OCI-LY7 (cell line): ENCODE measurements around the gene MUC15. TPM values are rescaled to one million over a fixed set of nuclear protein-coding genes. Genes with fewer than 3 reads are reported as not detected.
"Not testable (repeated sequence)": the region's sequence is repeated elsewhere in the genome, so short reads cannot be mapped to it uniquely, and the experiment has no call there.

Experiments used
- BruUV-seq: library from RNA; stranded (reverse); fragments of 400-500 nt; replicated peaks from 2 replicates; lab custom pipeline; 2021; lab: Mats Ljungman, UMichigan
- CTCF ChIA-PET: fragments of 300-600 bp; sonication (Branson Sonifier 250); formaldehyde crosslinking; loops from one replicate; lab custom pipeline; 2022; ENCODE audit warnings: antibody characterized with exemption; ENCODE audit not compliant: unreplicated experiment; lab: Charles Lee
- POLR2A ChIA-PET: fragments of 300-600 bp; sonication (Branson Sonifier 250); formaldehyde crosslinking; loops from one replicate; lab custom pipeline; 2022; ENCODE audit warnings: antibody characterized with exemption; lab: Charles Lee
- DNase-seq: peaks from one replicate; pipeline ENCODE4 v3.0.0-alpha.2; 2015; ENCODE audit warnings: low spot score
- H2AFZ ChIP-seq: fragments of 200-600 bp; sonication (generic), shearing (Covaris generic); 2 replicates; pipeline ENCODE4 v1.6.1; 2014; ENCODE audit warnings: mild to moderate bottlenecking, antibody characterized with exemption, low read length, moderate library complexity
- H3K27ac ChIP-seq: fragments of 200-600 bp; sonication (generic); 2 replicates; pipeline ENCODE4 v1.5.1; 2014; ENCODE audit warnings: mixed run types, low read depth, mild to moderate bottlenecking, moderate library complexity, low read length, inconsistent platforms; ENCODE audit not compliant: poor library complexity, severe bottlenecking
- H3K36me3 ChIP-seq: fragments of 200-600 bp; sonication (generic); 2 replicates; pipeline ENCODE4 v1.6.1; 2014; ENCODE audit warnings: mild to moderate bottlenecking, antibody characterized with exemption, low read length, moderate library complexity, mixed read lengths; ENCODE audit not compliant: insufficient read depth
- H3K4me1 ChIP-seq: fragments of 200-600 bp; sonication (generic); 2 replicates; pipeline ENCODE4 v1.5.1; 2014; ENCODE audit warnings: mild to moderate bottlenecking, low read length; ENCODE audit not compliant: insufficient read depth, poor library complexity, severe bottlenecking
- H3K4me2 ChIP-seq: fragments of 200-600 bp; sonication (generic); 2 replicates; pipeline ENCODE4 v1.6.1; 2014; ENCODE audit warnings: mild to moderate bottlenecking, low read length
- H3K4me3 ChIP-seq: fragments of 200-600 bp; sonication (generic); 2 replicates; pipeline ENCODE4 v1.5.1; 2014; ENCODE audit warnings: mild to moderate bottlenecking, low read depth, low read length; ENCODE audit not compliant: poor library complexity, severe bottlenecking
- H3K79me2 ChIP-seq: fragments of 200-600 bp; sonication (generic); 2 replicates; pipeline ENCODE4 v1.6.1; 2016; ENCODE audit warnings: low read depth, mild to moderate bottlenecking, low read length, moderate library complexity, mixed read lengths; ENCODE audit not compliant: insufficient read depth
- H3K9me2 ChIP-seq: fragments of 200-600 bp; sonication (generic); 2 replicates; pipeline ENCODE4 v1.6.1; 2016; ENCODE audit warnings: mild to moderate bottlenecking, low read length, mixed read lengths; ENCODE audit not compliant: insufficient read depth
- H3K9me3 ChIP-seq: fragments of 200-600 bp; sonication (generic); 2 replicates; pipeline ENCODE4 v1.6.1; 2014; ENCODE audit warnings: mild to moderate bottlenecking, mixed run types, low read length, mixed read lengths
- H4K20me1 ChIP-seq: fragments of 200-600 bp; sonication (generic); 2 replicates; pipeline ENCODE4 v1.6.1; 2014; ENCODE audit warnings: mild to moderate bottlenecking, antibody characterized with exemption, low read length, moderate library complexity, mixed read lengths; ENCODE audit not compliant: insufficient read depth
- CTCF ChIP-seq: fragments of 200-600 bp; sonication (generic); conservative IDR thresholded peaks from 2 replicates; pipeline ENCODE4 v1.5.1; 2014; ENCODE audit warnings: mild to moderate bottlenecking, antibody characterized with exemption, low read length, moderate library complexity, mixed read lengths
- EZH2phosphoT487 ChIP-seq: fragments of 200-600 bp; sonication (generic); IDR thresholded peaks from 2 replicates; pipeline ENCODE4 v1.6.1; 2018; ENCODE audit warnings: low read depth, borderline replicate concordance, mild to moderate bottlenecking, mixed run types, antibody characterized with exemption, low read length, moderate library complexity, mixed read lengths
- intact Hi-C: fragments of 100-400 bp; cut with micrococcal nuclease; formaldehyde crosslinking; loops from one replicate; pipeline ENCODE4 v1.10.0; 2022; ENCODE audit not compliant: unreplicated experiment
- total RNA-seq, 2 experiments: library from RNA; depleted of rRNA in 1 of 2; stranded (reverse); fragments of >200 nt in 1 of 2; shearing (Covaris generic) in 1 of 2; gene quantifications; 2 replicates each; pipeline ENCODE4 v1.2.3, GENCODE V29; 2014 to 2022

Gene MUC15
- total RNA-seq, 2 experiments from 2014 or later: not detected

- no peak overlapping the region for H3K4me3 ChIP-seq
- BruUV-seq: no TSS peak
- H3K36me3 ChIP-seq: no peaks in the 10 kb centered on the region
- H3K9me3 ChIP-seq: no peaks in the 10 kb centered on the region
- TF ChIP-seq EZH2phosphoT487 (no peak), CTCF (no peak)
- no peak overlapping the region for H3K4me2 ChIP-seq
- no peaks in the 10 kb centered on the region for H3K9me2 ChIP-seq
- H4K20me1 ChIP-seq: no peaks in the 10 kb centered on the region
- POLR2A ChIA-PET: no interaction called here
- no peaks in the 10 kb centered on the region for H3K4me1 ChIP-seq
- CTCF ChIA-PET: no interaction called here
- no peak for DNase-seq
- no peaks in the 10 kb centered on the region for H3K79me2 ChIP-seq
- no peak overlapping the region for H2AFZ ChIP-seq
- no peak overlapping the region for H3K27ac ChIP-seq
- intact Hi-C loops: no loop called here
Observed at GRCh38 chr11:26599876-26600434, 27.9 kb upstream of the MUC15 start.

GRCh38 chr11:26599425-26599824 lies 27.4 kb upstream of the MUC15 start:
- no peak overlapping the region for H3K4me2 ChIP-seq
- ChIA-PET POLR2A (no interaction called here), CTCF (no interaction called here)
- TF ChIP-seq EZH2phosphoT487 (no peak), CTCF (no peak)
- no peaks in the 10 kb centered on the region for H3K36me3 ChIP-seq
- no peak for DNase-seq
- H3K9me2 ChIP-seq: no peaks in the 10 kb centered on the region
- H3K4me1 ChIP-seq: no peaks in the 10 kb centered on the region
- no peaks in the 10 kb centered on the region for H3K9me3 ChIP-seq
- intact Hi-C loops: no loop called here
- no peaks in the 10 kb centered on the region for H3K79me2 ChIP-seq
- no peak overlapping the region for H2AFZ ChIP-seq
- H3K4me3 ChIP-seq: no peak overlapping the region
- no peak overlapping the region for H3K27ac ChIP-seq
- no peaks in the 10 kb centered on the region for H4K20me1 ChIP-seq
- BruUV-seq: no TSS peak

- CTCF ChIA-PET: no interaction called here
- intact Hi-C loops: no loop called here
- Histone ChIP-seq H3K4me3 (no peak overlapping the region), H4K20me1 (no peaks in the 10 kb centered on the region), H3K9me2 (no peaks in the 10 kb centered on the region), H2AFZ (no peak overlapping the region), H3K9me3 (no peaks in the 10 kb centered on the region), H3K36me3 (no peaks in the 10 kb centered on the region), H3K4me1 (no peaks in the 10 kb centered on the region), H3K4me2 (no peak overlapping the region), H3K27ac (no peak overlapping the region), H3K79me2 (no peaks in the 10 kb centered on the region)
- POLR2A ChIA-PET: no interaction called here
- BruUV-seq: no TSS peak
- DNase-seq: no peak
- no peak for TF ChIP-seq EZH2phosphoT487
- TF ChIP-seq CTCF: no peak
Observed at GRCh38 chr11:26597899-26598298, 25.8 kb upstream of the MUC15 start.

GRCh38 chr11:26597049-26597689 lies 25.1 kb upstream of the MUC15 start:
- H3K9me3 ChIP-seq, intact Hi-C loops, H3K9me2 ChIP-seq, DNase-seq, H3K4me3 ChIP-seq, H4K20me1 ChIP-seq, H3K79me2 ChIP-seq, BruUV-seq, H3K4me2 ChIP-seq, H3K36me3 ChIP-seq, H3K27ac ChIP-seq, CTCF ChIA-PET, H3K4me1 ChIP-seq, H2AFZ ChIP-seq: not testable (repeated sequence)
- POLR2A ChIA-PET: interaction anchor here (0.7 kb wide), 1 partner anchor 1237 kb away, joined by 3 read pairs; no protein-coding TSS in a partner anchor
